Transverse colon (tissue), 4 donors: ENCODE measurements around the gene PYCR2.

Source experiments
- EP300 ChIP-seq: sonication (generic); formaldehyde crosslinking; IDR thresholded peaks from one replicate; pipeline ENCODE4 v1.6.1; 2017; ENCODE audit warnings: antibody characterized with exemption, low read depth
- POLR2A ChIP-seq: fragments of 450-650 bp; IDR thresholded peaks from one replicate; pipeline ENCODE4 v1.6.1; 2016; ENCODE audit warnings: antibody characterized with exemption, mild to moderate bottlenecking, moderate library complexity
- POLR2AphosphoS5 ChIP-seq, 3 donors: sonication (generic); formaldehyde crosslinking; IDR thresholded peaks; one replicate each; pipeline ENCODE4 v1.6.1; 2016; ENCODE audit warnings: antibody characterized with exemption in 3 of 3
- TF ChIP-seq, protein P1 (sequence below), 5 experiments: fragments of 200-600 bp in 3 of 5; fragments of 450-650 bp in 2 of 5; sonication (generic) in 3 of 5; IDR thresholded peaks; 1 replicate in 2 of 5; 2 replicates in 3 of 5; pipeline ENCODE4 v1.5.1; 2016 to 2017; ENCODE audit warnings: antibody characterized with exemption in 5 of 5, inconsistent platforms in 3 of 5, mild to moderate bottlenecking in 2 of 5, moderate library complexity in 1 of 5

DNA sequence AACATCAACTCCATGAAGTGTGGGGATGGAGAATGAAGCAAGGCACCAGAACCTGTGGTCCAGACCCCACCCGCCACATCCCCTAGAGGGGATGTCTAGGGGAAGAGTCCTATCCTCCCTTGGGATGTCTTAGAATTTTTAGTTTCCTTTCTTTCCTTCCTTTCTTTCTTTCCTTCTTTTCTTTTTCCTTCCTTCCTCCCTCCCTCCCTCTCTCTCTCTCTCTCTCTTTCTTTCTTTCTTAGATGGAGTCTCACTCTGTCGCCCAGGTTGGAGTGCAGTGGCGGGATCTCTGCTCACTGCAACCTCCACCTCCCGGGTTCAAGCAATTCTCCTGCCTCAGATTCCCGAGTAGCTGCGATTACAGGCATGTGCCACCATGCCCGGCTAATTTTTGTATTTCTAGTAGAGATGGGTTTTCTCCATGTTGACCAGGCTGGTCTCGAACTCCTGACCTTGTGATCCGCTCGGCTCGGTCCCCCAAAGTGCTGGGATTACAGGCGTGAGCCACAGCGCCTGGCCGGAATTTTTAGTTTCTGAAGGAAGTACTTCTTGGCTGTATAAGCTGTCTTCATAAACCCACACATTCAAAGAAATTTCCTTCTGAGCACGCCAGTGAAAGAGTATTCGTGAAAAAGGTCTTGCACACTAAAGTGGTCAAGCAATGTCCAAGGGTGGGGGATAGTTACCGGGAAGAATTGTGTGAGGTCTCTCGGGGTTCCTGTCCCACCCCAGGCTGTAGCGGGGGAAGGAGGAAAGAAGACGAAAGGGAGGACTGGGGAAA, 37.8 kb upstream of the PYCR2 start:
- no peak for TF ChIP-seq EP300
- TF ChIP-seq POLR2AphosphoS5 (IDR thresholded peaks at IDR 0.05): no peak
- TF ChIP-seq, protein P1, sequence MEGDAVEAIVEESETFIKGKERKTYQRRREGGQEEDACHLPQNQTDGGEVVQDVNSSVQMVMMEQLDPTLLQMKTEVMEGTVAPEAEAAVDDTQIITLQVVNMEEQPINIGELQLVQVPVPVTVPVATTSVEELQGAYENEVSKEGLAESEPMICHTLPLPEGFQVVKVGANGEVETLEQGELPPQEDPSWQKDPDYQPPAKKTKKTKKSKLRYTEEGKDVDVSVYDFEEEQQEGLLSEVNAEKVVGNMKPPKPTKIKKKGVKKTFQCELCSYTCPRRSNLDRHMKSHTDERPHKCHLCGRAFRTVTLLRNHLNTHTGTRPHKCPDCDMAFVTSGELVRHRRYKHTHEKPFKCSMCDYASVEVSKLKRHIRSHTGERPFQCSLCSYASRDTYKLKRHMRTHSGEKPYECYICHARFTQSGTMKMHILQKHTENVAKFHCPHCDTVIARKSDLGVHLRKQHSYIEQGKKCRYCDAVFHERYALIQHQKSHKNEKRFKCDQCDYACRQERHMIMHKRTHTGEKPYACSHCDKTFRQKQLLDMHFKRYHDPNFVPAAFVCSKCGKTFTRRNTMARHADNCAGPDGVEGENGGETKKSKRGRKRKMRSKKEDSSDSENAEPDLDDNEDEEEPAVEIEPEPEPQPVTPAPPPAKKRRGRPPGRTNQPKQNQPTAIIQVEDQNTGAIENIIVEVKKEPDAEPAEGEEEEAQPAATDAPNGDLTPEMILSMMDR (IDR thresholded peaks at IDR 0.05): no peak
- TF ChIP-seq POLR2A: no peak
